GM18517 (cell line): Measurements from ENCODE around the gene PRKCZ.

ENCODE experiments used
- ATAC-seq: cut with Tn5 transposase; IDR thresholded peaks from one replicate; pipeline ENCODE4 v1.9.1; 2021; ENCODE audit warnings: mild to moderate bottlenecking, moderate library complexity; ENCODE audit not compliant: unreplicated experiment

The PRKCZ gene

DNA sequence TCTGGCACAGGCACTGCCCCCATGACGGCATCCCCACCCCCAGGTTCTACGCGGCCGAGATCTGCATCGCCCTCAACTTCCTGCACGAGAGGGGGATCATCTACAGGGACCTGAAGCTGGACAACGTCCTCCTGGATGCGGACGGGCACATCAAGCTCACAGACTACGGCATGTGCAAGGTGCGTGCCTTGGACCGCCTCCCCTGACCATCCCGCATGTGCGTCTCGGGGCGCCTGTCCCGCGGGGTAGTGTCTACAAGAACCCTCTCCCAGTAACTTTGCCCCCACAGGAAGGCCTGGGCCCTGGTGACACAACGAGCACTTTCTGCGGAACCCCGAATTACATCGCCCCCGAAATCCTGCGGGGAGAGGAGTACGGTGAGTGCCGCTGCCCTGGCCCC is 121.8 kb downstream of the PRKCZ start:
- no peak for ATAC-seq

DNA sequence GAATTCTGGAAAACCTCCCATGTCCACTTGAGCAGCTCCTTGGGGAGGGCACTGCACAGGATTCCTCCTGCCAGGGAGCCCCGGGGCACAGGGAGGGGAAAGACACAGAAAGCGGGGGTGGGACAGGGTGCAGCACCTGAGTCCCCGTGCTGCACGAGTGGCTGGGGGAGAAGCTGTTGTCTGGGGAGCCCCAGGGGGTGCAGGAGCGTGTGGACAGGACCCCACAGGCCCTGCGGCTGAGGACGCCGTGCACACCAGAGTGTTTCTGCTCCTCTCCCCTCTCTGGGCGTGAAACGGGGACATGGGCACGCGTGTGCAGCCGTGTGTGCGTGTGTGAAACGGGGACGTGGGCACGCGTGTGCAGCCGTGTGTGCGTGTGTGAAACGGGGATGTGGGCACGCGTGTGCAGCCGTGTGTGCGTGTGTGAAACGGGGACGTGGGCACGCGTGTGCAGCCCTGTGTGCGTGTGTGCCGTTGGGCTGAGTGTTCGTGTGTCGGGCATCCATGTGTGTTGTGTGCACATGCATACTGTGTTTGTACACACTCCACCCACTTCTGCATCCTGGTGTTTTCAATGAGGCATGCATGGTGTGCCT is 122.4 kb downstream of the PRKCZ start:
- no peak for ATAC-seq

- ATAC-seq: no peak
These were observed 123.5 kb downstream of the PRKCZ start for GRCh38 chr1:2173546-2174347.

GRCh38 chr1:2174348-2175054 is 124.3 kb downstream of the PRKCZ start:
- ATAC-seq: no peak

DNA sequence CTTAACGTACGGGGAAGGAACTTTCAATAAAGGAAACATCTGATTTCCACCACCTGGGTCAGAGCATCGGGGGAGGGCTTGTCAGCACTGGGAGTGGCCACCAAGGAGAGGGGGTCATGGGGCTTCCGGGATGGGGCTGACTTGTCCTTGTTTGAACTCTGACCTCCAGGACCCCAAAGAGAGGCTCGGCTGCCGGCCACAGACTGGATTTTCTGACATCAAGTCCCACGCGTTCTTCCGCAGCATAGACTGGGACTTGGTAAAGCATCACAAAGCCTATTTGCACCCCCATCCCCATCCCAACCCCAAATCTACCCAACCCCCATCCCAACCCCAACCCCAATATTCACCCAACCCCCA is 124.8 kb downstream of the PRKCZ start:
- ATAC-seq: no peak

DNA sequence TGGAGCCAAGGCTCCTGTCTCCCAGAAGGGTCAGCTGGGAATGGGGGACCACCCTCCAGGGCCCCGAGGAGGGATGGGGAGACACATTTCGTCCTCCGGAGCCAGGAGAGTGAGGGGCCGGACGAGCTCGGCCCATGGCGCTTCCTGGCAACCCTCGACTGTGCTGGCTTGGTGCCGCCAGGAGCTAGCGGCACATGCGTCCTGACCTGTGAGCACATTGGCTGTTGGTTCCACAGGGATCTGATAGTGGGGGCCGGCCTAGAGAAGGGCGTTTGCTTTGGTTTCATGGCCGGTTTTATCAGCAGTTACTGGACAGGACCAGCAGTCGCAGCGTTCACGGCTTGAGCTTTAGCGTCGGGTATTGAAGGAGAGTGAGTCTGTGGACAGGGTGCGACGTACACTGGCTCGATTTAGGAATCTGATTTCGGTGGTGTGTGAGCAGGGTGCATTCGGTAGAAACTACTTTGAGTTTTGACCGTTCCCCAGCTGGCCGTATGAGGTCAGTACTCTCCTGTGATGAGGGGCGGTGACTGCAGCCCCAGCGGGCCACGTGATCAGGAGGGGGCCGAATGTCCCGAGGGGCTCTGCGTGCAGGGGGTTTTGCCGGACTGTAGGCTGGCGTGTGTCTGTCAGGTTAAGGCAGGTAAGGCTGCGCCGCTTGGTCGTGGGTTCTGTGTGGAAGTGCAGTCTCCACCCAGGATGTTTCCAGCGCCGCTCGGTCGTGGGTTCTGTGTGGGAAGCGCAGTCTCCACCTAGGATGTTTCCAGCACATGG is 125.7 kb downstream of the PRKCZ start:
- no peak for ATAC-seq

DNA sequence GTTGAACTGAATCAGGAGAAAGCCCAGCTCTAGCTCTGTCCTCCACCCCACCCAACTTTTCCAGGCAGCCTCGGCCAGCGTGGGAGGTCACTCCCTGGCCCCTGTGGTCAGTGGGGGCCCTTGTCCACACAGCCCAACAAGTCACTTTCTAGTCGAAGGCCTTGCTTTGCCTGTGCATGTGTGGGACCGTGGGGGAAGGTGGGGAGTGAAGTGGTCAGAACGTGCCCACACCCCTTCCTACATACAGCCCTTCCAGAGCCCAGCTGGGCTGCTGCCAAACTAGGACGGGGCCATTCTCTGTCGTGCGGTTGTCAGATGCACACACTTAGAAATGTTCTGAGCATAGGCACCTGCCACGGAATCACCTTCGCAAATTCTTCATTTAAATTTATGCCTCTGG is 126.4 kb downstream of the PRKCZ start:
- ATAC-seq: no peak

GRCh38 chr1:2177541-2177940 is 127.3 kb downstream of the PRKCZ start:
- ATAC-seq: no peak

- no peak for ATAC-seq
These were observed 127.8 kb downstream of the PRKCZ start for GRCh38 chr1:2177946-2178538.

DNA sequence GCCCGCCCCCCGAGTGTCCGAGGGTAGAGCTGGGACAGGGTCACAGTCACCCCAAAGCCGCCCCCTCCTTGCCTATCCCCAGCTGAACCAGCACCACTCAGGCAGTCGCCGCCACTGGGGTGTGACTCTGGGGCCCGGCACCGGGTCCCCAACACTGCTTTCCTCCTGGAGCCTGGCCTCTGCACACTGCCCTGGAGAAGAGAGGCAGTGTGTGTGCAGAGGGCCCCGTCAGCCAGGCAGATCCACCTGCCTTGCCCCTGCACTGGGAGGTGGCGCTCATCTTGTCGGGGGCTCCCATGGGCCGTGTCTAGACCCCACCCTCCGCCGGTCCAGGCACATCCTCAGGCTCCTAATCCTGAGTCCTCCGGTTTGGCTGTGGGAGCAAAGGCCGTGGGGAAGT is 128.7 kb downstream of the PRKCZ start:
- ATAC-seq: no peak

DNA sequence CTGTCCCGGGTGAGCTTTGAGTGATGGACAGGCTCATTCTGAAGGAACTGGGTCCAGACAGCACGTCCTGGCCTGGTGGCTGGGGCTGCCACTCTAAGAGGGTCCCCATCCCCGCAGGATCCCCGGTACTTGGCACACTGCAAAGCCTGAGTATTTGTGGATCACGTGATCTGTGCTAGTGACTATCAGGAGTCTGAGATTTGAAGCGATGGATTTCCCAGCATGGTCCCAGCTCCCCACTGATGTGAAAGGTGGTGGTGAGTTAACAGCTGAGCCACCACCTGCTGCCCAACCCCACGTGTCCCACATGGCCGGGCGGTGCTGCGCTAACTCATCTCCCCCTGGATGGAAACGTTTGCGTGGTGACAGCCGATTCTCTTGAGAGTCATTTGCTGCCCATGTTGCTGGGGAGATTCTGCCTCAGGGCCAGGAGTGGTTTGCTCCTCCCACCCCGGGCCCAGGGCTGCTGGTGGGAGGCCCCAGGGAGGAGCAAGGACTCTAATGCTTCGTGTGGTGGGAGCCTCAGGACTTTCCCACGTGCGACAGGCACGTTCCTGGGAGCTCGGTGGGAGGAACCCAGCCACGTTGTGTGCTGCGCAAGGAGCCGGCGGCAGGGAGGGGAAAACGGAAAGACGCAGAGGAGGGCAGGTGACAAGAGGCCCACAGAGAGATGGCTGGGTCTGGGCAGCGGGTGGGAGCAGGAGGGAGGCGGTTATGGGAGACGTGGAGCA is 129.2 kb downstream of the PRKCZ start:
- ATAC-seq: no peak

GRCh38 chr1:2180297-2181245 is 130.4 kb downstream of the PRKCZ start:
- ATAC-seq: no peak

DNA sequence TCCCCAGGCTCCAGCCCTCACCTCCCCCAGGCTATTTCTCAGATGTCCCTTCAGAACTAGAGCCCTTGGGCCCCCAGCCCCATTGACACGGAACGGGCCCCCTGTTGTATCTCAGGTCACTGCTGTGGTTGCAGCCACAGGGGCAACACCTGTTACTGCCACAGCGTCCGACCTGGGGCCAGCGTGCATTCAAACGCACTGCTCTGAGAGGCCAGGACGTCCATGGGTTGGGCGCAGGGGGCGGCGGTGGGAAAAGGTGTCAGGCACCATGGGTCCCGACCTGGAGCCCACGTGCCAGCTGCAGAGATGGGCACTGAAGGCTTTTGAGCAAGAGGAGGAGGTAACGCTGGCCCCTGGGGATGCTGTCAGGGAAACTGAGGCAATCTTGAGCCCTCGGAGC is 131.1 kb downstream of the PRKCZ start:
- ATAC-seq: no peak

- no peak for ATAC-seq
These were observed 131.5 kb downstream of the PRKCZ start for GRCh38 chr1:2181752-2182151.

DNA sequence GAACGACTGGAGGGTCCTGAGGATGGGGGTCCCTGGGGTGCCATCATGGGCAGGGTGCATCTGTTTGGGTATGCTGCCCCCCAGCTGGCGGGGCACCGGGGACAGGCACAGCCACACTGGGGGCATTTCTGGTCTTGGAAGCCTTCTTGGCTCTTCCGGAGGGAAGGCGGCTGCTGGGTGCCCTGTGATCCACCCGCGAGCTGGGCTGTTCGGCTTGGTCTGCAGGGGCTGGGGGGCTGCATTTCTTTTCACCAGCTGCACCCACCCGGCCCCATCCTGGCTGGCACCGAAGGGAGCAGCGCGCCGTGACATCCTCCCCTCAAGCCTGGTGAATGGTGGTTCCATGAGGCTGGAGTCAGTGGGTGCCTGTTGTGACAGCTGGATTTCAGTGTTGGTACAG is 132.2 kb downstream of the PRKCZ start:
- no peak for ATAC-seq

GRCh38 chr1:2183937-2184334 is 133.7 kb downstream of the PRKCZ start:
- no peak for ATAC-seq

GRCh38 chr1:2184531-2184930 is 134.3 kb downstream of the PRKCZ start:
- no peak for ATAC-seq

DNA sequence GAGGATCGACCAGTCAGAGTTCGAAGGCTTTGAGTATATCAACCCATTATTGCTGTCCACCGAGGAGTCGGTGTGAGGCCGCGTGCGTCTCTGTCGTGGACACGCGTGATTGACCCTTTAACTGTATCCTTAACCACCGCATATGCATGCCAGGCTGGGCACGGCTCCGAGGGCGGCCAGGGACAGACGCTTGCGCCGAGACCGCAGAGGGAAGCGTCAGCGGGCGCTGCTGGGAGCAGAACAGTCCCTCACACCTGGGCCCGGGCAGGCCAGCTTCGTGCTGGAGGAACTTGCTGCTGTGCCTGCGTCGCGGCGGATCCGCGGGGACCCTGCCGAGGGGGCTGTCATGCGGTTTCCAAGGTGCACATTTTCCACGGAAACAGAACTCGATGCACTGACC is 134.7 kb downstream of the PRKCZ start:
- no peak for ATAC-seq
